ENCODE data around the gene ZMYND19. TPM values are rescaled to one million over a fixed set of nuclear protein-coding genes. Genes with fewer than 3 reads are reported as not detected.

The ZMYND19 gene
- total and polyA plus RNA-seq, 2 of the 4 experiments (the other 2 are of a cell fraction): 14.3 to 21.4 TPM

GRCh38 chr9:137556069-137556838, 34.1 kb downstream of the ZMYND19 start:
- Histone ChIP-seq H3K4ac (ENCODE audit: low read depth, low read length) (no peak overlapping the region), H3K27ac (ENCODE audit: insufficient read depth, low read length) (no peak overlapping the region), H3K4me2 (ENCODE audit: low read depth, low read length) (no peak overlapping the region), H2BK15ac (ENCODE audit: low read depth, low read length) (no peak overlapping the region), H2AFZ (replicated peaks; ENCODE audit: low read length, poor library complexity) (no peak overlapping the region), H4K91ac (ENCODE audit: insufficient read depth, low read depth, low read length) (no peak overlapping the region), H3K27me3 (ENCODE audit: control insufficient read depth, insufficient read depth, low read length) (no peaks in the 10 kb centered on the region), H2AK5ac (ENCODE audit: low read depth, low read length) (no peak overlapping the region), H2BK20ac (ENCODE audit: low read depth, low read length) (no peak overlapping the region), H3K36me3 (ENCODE audit: control insufficient read depth, insufficient read depth, low read length) (peaks cover 34% of the 10 kb centered on the region), H4K5ac (ENCODE audit: low read depth, low read length) (no peak overlapping the region), H3K23ac (ENCODE audit: low read depth, low read length) (no peak overlapping the region), H4K8ac (ENCODE audit: low read depth in 2 of 2, low read length in 2 of 2) (no peak overlapping the region), H3K14ac (replicated peaks; ENCODE audit: low read depth, low read length) (no peak overlapping the region), H3K79me1 (ENCODE audit: low read depth in 1 of 2, low read length in 2 of 2) (peaks cover 13 to 33% of the 10 kb centered on the region in 2 experiments), H3K9me1 (ENCODE audit: insufficient read depth, low read length) (no peaks in the 10 kb centered on the region), H2BK120ac (ENCODE audit: low read depth, low read length) (no peak overlapping the region), H3K9ac (ENCODE audit: low read depth, low read length) (no peak overlapping the region), H3K4me3 (ENCODE audit: insufficient read depth, low read depth, low read length) (no peak overlapping the region), H3K9me3 (ENCODE audit: control insufficient read depth, insufficient read depth, low read length) (no peaks in the 10 kb centered on the region), H3K4me1 (ENCODE audit: control insufficient read depth, insufficient read depth, low read length) (peaks cover 3% of the 10 kb centered on the region; the same call in 1 of the 2 replicates), H2BK5ac (ENCODE audit: low read depth, low read length, poor library complexity, severe bottlenecking) (no peak overlapping the region), H3K18ac (ENCODE audit: low read depth, low read length) (no peak overlapping the region), H4K20me1 (ENCODE audit: insufficient read depth, low read length) (peaks cover 12% of the 10 kb centered on the region; the same call in 1 of the 2 replicates), H3K56ac (ENCODE audit: extremely low read depth, insufficient read depth, low read length) (no peak overlapping the region), H2AK9ac (replicated peaks; ENCODE audit: low read depth, low read length, poor library complexity) (no peak overlapping the region)
- WGBS, 2 experiments (ENCODE audit: extremely low coverage in 2 of 2, insufficient read length in 1 of 2): 83% methylated on average over 10 of the region's 24 CpGs; no CpG with 5 or more reads in 1 of the 2 experiments
- ChIA-PET POLR2A (ENCODE audit: unreplicated experiment) (no interaction called here), CTCF (no interaction called here)
- TF ChIP-seq ELK1 (IDR thresholded peaks at IDR 0.05; ENCODE audit: borderline replicate concordance, low read depth, low read length): no peak
- TF ChIP-seq RAD21 (IDR thresholded peaks at IDR 0.05; ENCODE audit: low read length): no peak
- TF ChIP-seq RFX5 (IDR thresholded peaks at IDR 0.05; ENCODE audit: low read depth, low read length): no peak
- no peak for TF ChIP-seq POLR2A (IDR thresholded peaks at IDR 0.05; ENCODE audit: low read depth, low read length)
- TF ChIP-seq CHD1 (IDR thresholded peaks at IDR 0.05; ENCODE audit: low read depth, low read length): no peak
- no peak for TF ChIP-seq CTCF (conservative IDR thresholded peaks at IDR 0.05; ENCODE audit: low read depth, low read length)
- no peak for TF ChIP-seq USF2 (IDR thresholded peaks at IDR 0.05; ENCODE audit: low read depth, low read length)
- TF ChIP-seq CEBPB (IDR thresholded peaks at IDR 0.05; ENCODE audit: low read depth, low read length): no peak
- no peak for TF ChIP-seq RCOR1 (IDR thresholded peaks at IDR 0.05; ENCODE audit: insufficient replicate concordance, low read length)
- TF ChIP-seq NFE2L2 (IDR thresholded peaks at IDR 0.05; ENCODE audit: low read depth, low read length): no peak
- TF ChIP-seq SMC3 (IDR thresholded peaks at IDR 0.05; ENCODE audit: low read depth, low read length): no peak
- dilution Hi-C loops (cut with HindIII; ENCODE audit: low sequenced_read_pairs, unreplicated experiment): no loop called here
- intact Hi-C loops (cut with micrococcal nuclease): no loop called here
- DNase-seq: no peak
- in situ Hi-C loops (cut with MboI; ENCODE audit: low sequenced_read_pairs): no loop called here
- no peak for ATAC-seq (ENCODE audit: low read depth)
- BruUV-seq (replicated peaks): no TSS peak
